ENCODE data around the gene GBX2. TPM values are rescaled to one million over a fixed set of nuclear protein-coding genes. Genes with fewer than 3 reads are reported as not detected.
A peak's percentile ranks its signal among the peaks of the same experiment; 100 is the strongest.

GBX2 gene
- total RNA-seq, result not detected
- long read RNA-seq, donor 1, result 0 reads
- long read RNA-seq, donor 2, result 0 reads

DNA sequence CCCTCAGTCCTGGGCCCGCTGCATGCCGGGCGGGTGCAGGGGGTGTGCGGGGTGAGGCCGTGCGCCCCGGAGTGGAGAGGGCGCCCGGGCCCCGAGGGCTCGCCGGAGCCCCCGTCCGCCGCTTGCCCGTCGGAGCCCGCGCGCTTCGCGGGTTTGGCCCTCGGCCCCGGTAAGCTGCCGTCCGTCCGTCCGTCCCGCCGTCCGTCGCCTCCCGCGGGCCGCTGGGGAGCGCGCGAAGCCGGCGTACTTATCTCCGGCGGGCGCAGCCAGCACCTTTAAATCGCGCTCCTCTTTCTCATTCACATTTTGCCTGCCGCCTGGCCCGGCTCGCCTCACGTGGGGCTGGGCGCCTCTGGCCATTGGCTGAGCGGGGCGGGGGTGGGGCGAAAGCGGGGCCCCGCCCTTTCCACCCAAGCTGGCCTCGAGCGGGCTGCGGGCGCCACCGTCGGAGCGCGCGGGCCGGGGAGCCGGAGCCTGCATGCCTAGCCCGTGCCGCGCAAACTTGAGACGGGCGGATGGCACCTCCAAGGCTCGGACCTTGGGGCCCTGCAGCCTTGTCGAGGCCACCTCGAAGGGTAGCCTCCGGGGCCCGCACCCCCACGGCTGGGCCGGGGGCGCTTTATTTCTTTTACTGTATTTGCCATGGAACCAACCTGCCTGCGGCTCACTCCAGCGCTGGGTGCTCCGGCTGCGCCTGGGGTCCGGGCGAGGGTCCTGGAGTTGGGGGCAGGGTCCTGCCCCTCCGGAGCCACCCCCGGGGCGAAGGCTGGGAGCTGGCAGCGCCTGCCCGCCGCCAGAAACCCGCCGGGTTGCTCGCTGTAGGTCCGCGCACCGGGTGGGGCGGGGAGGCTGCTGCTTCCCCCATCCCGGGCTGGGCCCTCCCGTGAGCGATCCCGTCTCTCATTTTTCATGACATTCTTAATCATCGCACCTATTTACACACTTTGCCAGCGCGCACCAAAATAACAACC is at the start of gene GBX2:
GBX2 (minus strand) TSS at position 277 of the 971 bp plus-strand sequence. CDS start 415 bp downstream, outside the sequence.
- H3K4me1 ChIP-seq (ENCODE audit: low read depth), result peaks cover 46% of the 10 kb centered on the region
- H3K9me3 ChIP-seq, result no peaks in the 10 kb centered on the region
- intact Hi-C loops (cut with DNase I, micrococcal nuclease), result no loop called here
- DNase-seq (peak in 2 of 3 donors; percentile 58 to 79), ATAC-seq (peak; percentile 81)
- no peak within 1 kb of the TSS for H3K4me3 ChIP-seq
- H3K36me3 ChIP-seq (ENCODE audit: low read depth), result no peaks in the 10 kb centered on the region
- TF ChIP-seq, protein P1, sequence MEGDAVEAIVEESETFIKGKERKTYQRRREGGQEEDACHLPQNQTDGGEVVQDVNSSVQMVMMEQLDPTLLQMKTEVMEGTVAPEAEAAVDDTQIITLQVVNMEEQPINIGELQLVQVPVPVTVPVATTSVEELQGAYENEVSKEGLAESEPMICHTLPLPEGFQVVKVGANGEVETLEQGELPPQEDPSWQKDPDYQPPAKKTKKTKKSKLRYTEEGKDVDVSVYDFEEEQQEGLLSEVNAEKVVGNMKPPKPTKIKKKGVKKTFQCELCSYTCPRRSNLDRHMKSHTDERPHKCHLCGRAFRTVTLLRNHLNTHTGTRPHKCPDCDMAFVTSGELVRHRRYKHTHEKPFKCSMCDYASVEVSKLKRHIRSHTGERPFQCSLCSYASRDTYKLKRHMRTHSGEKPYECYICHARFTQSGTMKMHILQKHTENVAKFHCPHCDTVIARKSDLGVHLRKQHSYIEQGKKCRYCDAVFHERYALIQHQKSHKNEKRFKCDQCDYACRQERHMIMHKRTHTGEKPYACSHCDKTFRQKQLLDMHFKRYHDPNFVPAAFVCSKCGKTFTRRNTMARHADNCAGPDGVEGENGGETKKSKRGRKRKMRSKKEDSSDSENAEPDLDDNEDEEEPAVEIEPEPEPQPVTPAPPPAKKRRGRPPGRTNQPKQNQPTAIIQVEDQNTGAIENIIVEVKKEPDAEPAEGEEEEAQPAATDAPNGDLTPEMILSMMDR (IDR thresholded peaks at IDR 0.05), result no peak

DNA sequence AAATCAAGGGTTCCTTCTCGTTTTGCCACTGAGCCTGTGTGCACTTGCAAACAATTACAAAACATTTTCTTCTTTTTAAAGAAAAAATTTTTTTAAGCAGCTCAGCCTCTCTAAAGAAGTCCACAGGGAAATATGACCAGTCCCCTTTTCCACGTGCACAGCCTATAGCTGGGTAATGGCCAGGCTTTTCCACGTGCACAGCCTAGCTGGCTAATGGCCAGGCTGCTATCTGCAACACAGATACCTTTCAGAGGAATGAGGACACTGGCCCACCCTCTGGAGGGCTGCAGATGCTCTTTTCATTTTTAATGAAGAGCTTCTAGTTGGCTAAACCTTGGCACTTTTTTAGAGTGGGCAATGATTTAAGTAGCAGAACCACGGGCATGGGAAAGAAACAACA is 49.7 kb upstream of the GBX2 start:
- ATAC-seq, result no peak
- Histone ChIP-seq H3K9me3 (no peaks in the 10 kb centered on the region), H3K4me1 (ENCODE audit: low read depth) (no peaks in the 10 kb centered on the region), H3K36me3 (ENCODE audit: low read depth) (no peaks in the 10 kb centered on the region), H3K4me3 (no peak overlapping the region)
- intact Hi-C loops (cut with DNase I, micrococcal nuclease), result no loop called here
- DNase-seq, result no peak
- TF ChIP-seq, protein P1 (IDR thresholded peaks at IDR 0.05), result no peak

DNA sequence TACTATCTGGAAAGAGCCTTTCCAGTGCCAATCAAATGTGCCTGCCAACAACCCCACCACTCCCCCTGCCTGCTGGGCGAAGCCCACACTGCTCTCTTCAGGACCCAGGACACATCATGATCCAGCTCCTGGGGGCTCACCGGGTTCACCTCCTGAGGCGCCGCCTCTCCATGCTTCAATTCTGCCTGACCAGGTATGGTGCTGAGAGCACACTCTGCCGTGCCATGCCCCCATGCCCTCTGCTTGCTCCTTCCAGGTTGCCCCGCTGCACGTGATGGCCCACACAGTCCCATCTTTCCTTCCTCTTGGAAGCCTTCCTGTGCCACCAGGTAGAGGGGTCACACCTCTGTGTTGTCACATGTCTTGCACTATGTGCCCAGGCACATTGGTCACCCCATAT is 48.5 kb upstream of the GBX2 start:
- no peak overlapping the region for H3K4me3 ChIP-seq
- H3K9me3 ChIP-seq, result no peaks in the 10 kb centered on the region
- TF ChIP-seq, protein P1 (IDR thresholded peaks at IDR 0.05), result no peak
- intact Hi-C loops (cut with DNase I, micrococcal nuclease), result no loop called here
- H3K4me1 ChIP-seq (ENCODE audit: low read depth), result no peaks in the 10 kb centered on the region
- no peak for ATAC-seq
- no peak for DNase-seq
- H3K36me3 ChIP-seq (ENCODE audit: low read depth), result no peaks in the 10 kb centered on the region

DNA sequence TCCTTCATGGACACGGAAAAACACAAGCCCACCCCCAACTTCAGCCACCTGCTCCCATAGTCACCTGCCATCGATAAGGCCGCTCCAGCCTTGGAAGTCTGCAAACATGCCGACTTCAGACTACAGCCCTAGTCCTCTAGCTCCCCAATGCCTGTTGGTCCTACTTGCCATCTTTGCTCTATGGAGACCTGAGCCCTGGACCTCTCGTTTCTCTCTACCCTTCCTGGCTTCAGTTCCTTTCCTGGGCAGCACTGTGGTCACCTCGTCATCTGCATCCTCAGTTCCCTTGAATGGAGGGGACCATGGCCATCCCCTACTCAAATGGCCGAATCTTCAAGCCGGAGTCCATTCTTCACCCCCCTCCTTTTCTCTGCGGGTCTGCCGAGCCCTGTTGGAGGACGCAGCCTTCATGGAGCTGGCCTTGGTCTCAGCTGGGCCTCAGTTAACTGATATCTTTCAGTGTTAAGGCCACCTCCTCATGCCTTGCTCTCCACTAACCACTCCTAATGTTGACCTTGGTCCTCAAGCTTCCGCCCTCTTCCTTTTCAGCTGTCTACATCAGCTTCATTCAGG is 47.7 kb upstream of the GBX2 start:
- no peak overlapping the region for H3K4me3 ChIP-seq
- no peaks in the 10 kb centered on the region for H3K36me3 ChIP-seq (ENCODE audit: low read depth)
- no peaks in the 10 kb centered on the region for H3K4me1 ChIP-seq (ENCODE audit: low read depth)
- H3K9me3 ChIP-seq, result no peaks in the 10 kb centered on the region
- TF ChIP-seq, protein P1 (IDR thresholded peaks at IDR 0.05), result no peak
- intact Hi-C loops (cut with DNase I, micrococcal nuclease), result no loop called here
- no peak for DNase-seq
- ATAC-seq, result no peak

DNA sequence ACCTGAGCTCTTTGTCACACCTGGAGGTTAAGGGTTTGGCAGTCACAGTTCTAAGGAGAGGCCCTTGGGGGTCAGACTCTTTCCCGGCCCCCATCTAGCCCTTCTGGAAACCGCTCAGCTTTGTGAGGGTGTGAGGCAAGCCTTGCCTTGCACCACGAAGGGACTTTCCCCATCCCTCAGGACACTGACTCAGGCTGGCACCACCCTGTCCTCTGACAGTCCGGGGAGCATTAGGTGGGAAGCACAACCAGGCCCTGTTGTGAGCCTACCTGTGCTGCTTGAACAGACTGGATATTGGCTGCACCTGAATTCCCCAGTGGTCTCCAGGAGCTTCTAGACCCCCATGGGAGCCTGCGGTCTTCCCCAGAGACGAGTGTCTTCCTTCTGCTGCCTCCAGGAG is 47.0 kb upstream of the GBX2 start:
- ATAC-seq, result no peak
- Histone ChIP-seq H3K4me1 (ENCODE audit: low read depth) (no peaks in the 10 kb centered on the region), H3K36me3 (ENCODE audit: low read depth) (no peaks in the 10 kb centered on the region), H3K4me3 (no peak overlapping the region), H3K9me3 (no peaks in the 10 kb centered on the region)
- intact Hi-C loops (cut with DNase I, micrococcal nuclease), result no loop called here
- no peak for DNase-seq
- TF ChIP-seq, protein P1 (IDR thresholded peaks at IDR 0.05), result no peak

Data from mucosa of descending colon (tissue), 3 donors.